GM12875 (cell line): ENCODE measurements around the gene AVL9.
"Not testable (repeated sequence)": the region's sequence is repeated elsewhere in the genome, so short reads cannot be mapped to it uniquely, and the experiment has no call there.

Source experiments
- H3K4me3 ChIP-seq: one replicate; pipeline ENCODE4 v1.5.1; 2011; ENCODE audit warnings: low read depth, low read length, control low read depth
- CTCF ChIP-seq: IDR thresholded peaks from 2 replicates; pipeline ENCODE4 v1.5.1; 2011; ENCODE audit warnings: low read depth, mild to moderate bottlenecking, control low read depth, inconsistent platforms, low read length, moderate library complexity, borderline replicate concordance; ENCODE audit not compliant: insufficient read depth

AVL9 gene

GRCh38 chr7:32588657-32589056 is 93.4 kb downstream of the AVL9 start:
- H3K4me3 ChIP-seq, result no peak overlapping the region
- no peak for TF ChIP-seq CTCF

- TF ChIP-seq CTCF, result no peak
- H3K4me3 ChIP-seq, result no peak overlapping the region
Measured at GRCh38 chr7:32591938-32592337, 96.6 kb downstream of the AVL9 start.

- TF ChIP-seq CTCF, result no peak
- no peak overlapping the region for H3K4me3 ChIP-seq
Measured at GRCh38 chr7:32592701-32593100, 97.4 kb downstream of the AVL9 start.

GRCh38 chr7:32594965-32595490 is 99.7 kb downstream of the AVL9 start:
- no peak overlapping the region for H3K4me3 ChIP-seq
- no peak for TF ChIP-seq CTCF

- not testable (repeated sequence) for H3K4me3 ChIP-seq
Measured at GRCh38 chr7:32601196-32601595, 105.9 kb downstream of the AVL9 start.

- no peak for TF ChIP-seq CTCF
- H3K4me3 ChIP-seq, result no peak overlapping the region
Measured at GRCh38 chr7:32602470-32602869, 107.2 kb downstream of the AVL9 start.

GRCh38 chr7:32603492-32603891 is 108.2 kb downstream of the AVL9 start:
- H3K4me3 ChIP-seq, result not testable (repeated sequence)

- H3K4me3 ChIP-seq, result not testable (repeated sequence)
Measured at GRCh38 chr7:32604047-32604446, 108.8 kb downstream of the AVL9 start.

- no peak for TF ChIP-seq CTCF
- no peak overlapping the region for H3K4me3 ChIP-seq
Measured at GRCh38 chr7:32605032-32605431, 109.7 kb downstream of the AVL9 start.
